A549 treated with CORT108297 at 1 μM for 4 hours (cell line): ENCODE results near the gene AIF1. TPM values are rescaled to one million over a fixed set of nuclear protein-coding genes. Genes with fewer than 3 reads are reported as not detected.

Experiments used
- total RNA-seq: library from RNA; stranded (reverse); fragments of 200-300 nt; extraction: Qiagen RNA extraction; gene quantifications from 5 replicates; pipeline ENCODE4 v1.2.3, GENCODE V29; 2022

Gene AIF1
- not detected in 5 replicates for total RNA-seq

GRCh38 chr6:31614684-31615578, at the start of gene AIF1:
AIF1 (plus strand) TSS chr6:31615234; CDS start chr6:31615330, 96 bp downstream.

GRCh38 chr6:31572041-31572911, 42.8 kb upstream of the AIF1 start, which contains the start of gene LTA:
LTA (plus strand) TSS chr6:31572289; CDS start chr6:31572743, 454 bp downstream.

GRCh38 chr6:31575335-31575901, 39.6 kb upstream of the AIF1 start, which contains the start of gene TNF:
TNF (plus strand) TSS chr6:31575565; CDS start chr6:31575742, 177 bp downstream.

GRCh38 chr6:31582230-31582643, 32.8 kb upstream of the AIF1 start, which contains the start of gene LTB:
LTB (minus strand) TSS chr6:31582424; CDS start chr6:31582417, 7 bp downstream.

GRCh38 chr6:31586008-31586407, 29.0 kb upstream of the AIF1 start, which contains the start of gene LST1:
LST1 (plus strand) TSS chr6:31586277; CDS start chr6:31587300, 1,023 bp downstream.

GRCh38 chr6:31620586-31621319, 5.7 kb downstream of the AIF1 start, which contains the start of gene PRRC2A:
PRRC2A (plus strand) TSS chr6:31620715; CDS start chr6:31622790, 2,075 bp downstream.

GRCh38 chr6:31655349-31656237, 40.6 kb downstream of the AIF1 start, which contains the start of gene APOM:
APOM (plus strand) TSS chr6:31655894; CDS start chr6:31655967, 73 bp downstream.

GRCh38 chr6:31660381-31661261, 45.6 kb downstream of the AIF1 start, which contains the start of gene C6orf47:
C6orf47 (minus strand) TSS chr6:31660778; CDS start chr6:31659947, 831 bp downstream.

GRCh38 chr6:31664790-31665500, 49.9 kb downstream of the AIF1 start, which contains the start of gene GPANK1:
GPANK1 (minus strand) TSS chr6:31664997; CDS start chr6:31664478, 519 bp downstream.

GRCh38 chr6:31665501-31666336, 50.7 kb downstream of the AIF1 start, which contains the start of gene CSNK2B:
CSNK2B (plus strand) TSS chr6:31666080; CDS start chr6:31666832, 752 bp downstream.

Other genes with a start within 250 kb of the AIF1 start
- gene MICA, start 211.6 kb upstream of the AIF1 start, total RNA-seq = 26.1 to 29.0 TPM (median 27.9 TPM) in 5 replicates
- 7.0 to 9.3 TPM (median 7.4 TPM) in 5 replicates for gene MICB, start 117.1 kb upstream of the AIF1 start, total RNA-seq
- gene MCCD1, start 86.3 kb upstream of the AIF1 start, total RNA-seq = not detected in 5 replicates
- gene DDX39B, start 73.2 kb upstream of the AIF1 start, total RNA-seq = 321 to 413 TPM (median 373 TPM) in 5 replicates
- 0.54 to 1.1 TPM (median 0.67 TPM) in 5 replicates for gene ATP6V1G2, start 68.6 kb upstream of the AIF1 start, total RNA-seq
- gene NFKBIL1, start 67.6 kb upstream of the AIF1 start, total RNA-seq = 9.2 to 12.4 TPM (median 11.8 TPM) in 5 replicates
- gene LTA, start 42.9 kb upstream of the AIF1 start, total RNA-seq = 0.11 to 0.23 TPM in 2 of 5 replicates, not detected in the others
- 0.06 to 0.36 TPM (median 0.09 TPM) in 4 of 5 replicates, not detected in the other for gene TNF, start 39.7 kb upstream of the AIF1 start, total RNA-seq
- gene LTB, start 32.8 kb upstream of the AIF1 start, total RNA-seq = 0.22 to 0.38 TPM (median 0.33 TPM) in 5 replicates
- gene LST1, start 29.0 kb upstream of the AIF1 start, total RNA-seq = 0.46 to 0.73 TPM in 2 of 5 replicates, not detected in the others
- gene NCR3, start 22.2 kb upstream of the AIF1 start, total RNA-seq = not detected in 5 replicates
- 69.6 to 93.6 TPM (median 87.5 TPM) in 5 replicates for gene PRRC2A, start 5.5 kb downstream of the AIF1 start, total RNA-seq
- 114 to 156 TPM (median 146 TPM) in 5 replicates for gene BAG6, start 37.4 kb downstream of the AIF1 start, total RNA-seq
- gene APOM, start 40.7 kb downstream of the AIF1 start, total RNA-seq = 2.9 to 4.1 TPM (median 3.0 TPM) in 5 replicates
- gene C6orf47, start 45.5 kb downstream of the AIF1 start, total RNA-seq = 10.3 to 13.2 TPM (median 12.6 TPM) in 5 replicates
- gene GPANK1, start 49.8 kb downstream of the AIF1 start, total RNA-seq = 10.8 to 12.2 TPM (median 11.7 TPM) in 5 replicates
- gene CSNK2B, start 50.8 kb downstream of the AIF1 start, total RNA-seq = 165 to 184 TPM (median 170 TPM) in 5 replicates
- gene LY6G5B, start 54.7 kb downstream of the AIF1 start, total RNA-seq = 3.8 to 5.0 TPM (median 4.3 TPM) in 5 replicates
- 1.1 to 2.0 TPM (median 1.6 TPM) in 5 replicates for gene LY6G5C, start 65.8 kb downstream of the AIF1 start, total RNA-seq
- 16.5 to 20.4 TPM (median 19.3 TPM) in 5 replicates for gene ABHD16A, start 88.1 kb downstream of the AIF1 start, total RNA-seq
- not detected in 5 replicates for gene LY6G6F, start 91.6 kb downstream of the AIF1 start, total RNA-seq
- gene LY6G6D, start 100.1 kb downstream of the AIF1 start, total RNA-seq = not detected in 5 replicates
- gene LY6G6C, start 106.5 kb downstream of the AIF1 start, total RNA-seq = 0.09 to 0.12 TPM (median 0.10 TPM) in 3 of 5 replicates, not detected in the others
- not detected in 5 replicates for gene MPIG6B, start 108.1 kb downstream of the AIF1 start, total RNA-seq
- 28.8 to 35.0 TPM (median 32.1 TPM) in 5 replicates for gene DDAH2, start 114.1 kb downstream of the AIF1 start, total RNA-seq
- gene CLIC1, start 121.3 kb downstream of the AIF1 start, total RNA-seq = 497 to 519 TPM (median 513 TPM) in 5 replicates
- 11.5 to 15.5 TPM (median 14.0 TPM) in 5 replicates for gene MSH5, start 124.8 kb downstream of the AIF1 start, total RNA-seq
- gene SAPCD1, start 147.4 kb downstream of the AIF1 start, total RNA-seq = 2.7 to 4.9 TPM (median 4.1 TPM) in 5 replicates
- 1.5 to 2.0 TPM (median 1.8 TPM) in 5 replicates for gene VWA7, start 162.1 kb downstream of the AIF1 start, total RNA-seq
- gene VARS1, start 180.5 kb downstream of the AIF1 start, total RNA-seq = 47.0 to 60.8 TPM (median 59.2 TPM) in 5 replicates
- gene LSM2, start 191.7 kb downstream of the AIF1 start, total RNA-seq = 48.5 to 67.7 TPM (median 60.4 TPM) in 5 replicates
- 1.5 to 2.2 TPM (median 1.8 TPM) in 5 replicates for gene HSPA1L, start 200.0 kb downstream of the AIF1 start, total RNA-seq
- 250 to 374 TPM (median 304 TPM) in 5 replicates for gene HSPA1A, start 200.3 kb downstream of the AIF1 start, total RNA-seq
- gene HSPA1B, start 212.5 kb downstream of the AIF1 start, total RNA-seq = 191 to 290 TPM (median 231 TPM) in 5 replicates
- 23.0 to 37.8 TPM (median 29.3 TPM) in 5 replicates for gene NEU1, start 247.6 kb downstream of the AIF1 start, total RNA-seq